ENCODE results near the gene FLT3LG. TPM values are rescaled to one million over a fixed set of nuclear protein-coding genes. Genes with fewer than 3 reads are reported as not detected.

Gene FLT3LG
- total RNA-seq, 2 experiments from 2014 or later, result 61.0 to 63.5 TPM

DNA sequence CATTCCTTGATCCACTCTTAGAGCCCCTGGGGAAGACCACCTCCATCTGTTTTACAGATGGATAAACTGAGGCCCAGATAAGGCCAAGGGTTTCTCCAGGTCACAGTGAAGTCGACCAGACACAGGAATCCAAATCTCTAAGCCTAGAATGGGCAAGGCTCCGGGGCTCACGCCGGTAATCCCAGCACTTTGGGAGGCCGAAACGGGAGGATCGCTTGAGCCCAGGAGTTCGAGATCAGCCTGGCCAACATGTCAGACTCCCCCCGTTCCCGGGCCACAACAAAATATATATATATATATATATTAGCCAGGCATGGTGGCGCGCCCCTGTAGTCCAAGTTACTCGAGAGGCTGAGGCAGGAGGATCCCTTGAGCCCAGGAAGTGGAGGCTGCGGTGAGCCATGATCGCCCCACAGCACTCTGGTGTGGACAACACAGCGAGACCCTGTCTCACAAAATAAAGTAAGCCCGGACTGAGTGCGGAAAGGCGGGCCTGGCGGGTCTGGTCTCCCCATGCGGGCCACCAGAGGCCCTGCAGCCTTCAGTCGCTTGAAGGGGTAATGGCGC is 12.8 kb downstream of the FLT3LG start:
- H3K27ac Mint-ChIP-seq, result peak overlapping the region; percentile 97
- peaks cover 34% of the 10 kb centered on the region for H3K4me1 Mint-ChIP-seq
- H3K27me3 Mint-ChIP-seq, result peaks cover 23% of the 10 kb centered on the region
- peaks cover 2% of the 10 kb centered on the region for H3K9me3 Mint-ChIP-seq
- H3K4me3 Mint-ChIP-seq, result peak overlapping the region; percentile 93
- DNase-seq, result no peak
- H3K36me3 Mint-ChIP-seq, result peaks cover 58% of the 10 kb centered on the region

DNA sequence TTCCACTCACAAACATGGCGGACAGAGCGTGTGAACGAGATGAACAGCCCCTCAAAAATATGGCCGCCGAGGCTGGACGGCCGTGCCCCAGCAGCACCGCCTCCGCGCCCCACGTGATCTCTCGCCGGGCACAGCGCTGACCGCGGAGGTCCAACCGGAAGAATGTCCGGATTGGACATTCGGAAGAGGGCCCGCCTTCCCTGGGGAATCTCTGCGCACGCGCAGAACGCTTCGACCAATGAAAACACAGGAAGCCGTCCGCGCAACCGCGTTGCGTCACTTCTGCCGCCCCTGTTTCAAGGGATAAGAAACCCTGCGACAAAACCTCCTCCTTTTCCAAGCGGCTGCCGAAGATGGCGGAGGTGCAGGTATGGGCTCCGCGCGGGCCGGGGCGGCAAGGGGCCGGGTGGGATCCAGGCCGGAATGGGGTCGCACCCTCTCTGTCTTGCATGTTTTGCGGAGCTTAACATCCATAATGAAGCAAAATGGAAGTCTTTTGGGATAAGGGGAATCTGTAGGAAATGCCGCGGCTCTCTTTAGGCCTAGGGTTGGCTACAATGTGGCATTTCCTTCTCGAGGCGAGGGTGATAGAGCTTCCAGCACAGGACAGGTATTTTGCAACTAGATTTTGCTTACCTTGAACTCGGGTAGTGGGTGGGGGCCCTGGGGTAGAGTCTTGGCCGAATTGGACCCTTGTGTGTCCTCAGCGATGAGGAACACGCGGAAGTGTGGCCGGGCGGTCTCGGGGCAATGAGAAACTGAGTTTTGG is 13.4 kb downstream of the FLT3LG start, which contains the start of gene RPL13A:
TSS of gene RPL13A (plus strand) at position 332 of the 769 bp plus-strand sequence. CDS start at position 354, 22 bp downstream.
- peaks cover 65% of the 10 kb centered on the region for H3K36me3 Mint-ChIP-seq
- peak; percentile 100 for DNase-seq

DNA sequence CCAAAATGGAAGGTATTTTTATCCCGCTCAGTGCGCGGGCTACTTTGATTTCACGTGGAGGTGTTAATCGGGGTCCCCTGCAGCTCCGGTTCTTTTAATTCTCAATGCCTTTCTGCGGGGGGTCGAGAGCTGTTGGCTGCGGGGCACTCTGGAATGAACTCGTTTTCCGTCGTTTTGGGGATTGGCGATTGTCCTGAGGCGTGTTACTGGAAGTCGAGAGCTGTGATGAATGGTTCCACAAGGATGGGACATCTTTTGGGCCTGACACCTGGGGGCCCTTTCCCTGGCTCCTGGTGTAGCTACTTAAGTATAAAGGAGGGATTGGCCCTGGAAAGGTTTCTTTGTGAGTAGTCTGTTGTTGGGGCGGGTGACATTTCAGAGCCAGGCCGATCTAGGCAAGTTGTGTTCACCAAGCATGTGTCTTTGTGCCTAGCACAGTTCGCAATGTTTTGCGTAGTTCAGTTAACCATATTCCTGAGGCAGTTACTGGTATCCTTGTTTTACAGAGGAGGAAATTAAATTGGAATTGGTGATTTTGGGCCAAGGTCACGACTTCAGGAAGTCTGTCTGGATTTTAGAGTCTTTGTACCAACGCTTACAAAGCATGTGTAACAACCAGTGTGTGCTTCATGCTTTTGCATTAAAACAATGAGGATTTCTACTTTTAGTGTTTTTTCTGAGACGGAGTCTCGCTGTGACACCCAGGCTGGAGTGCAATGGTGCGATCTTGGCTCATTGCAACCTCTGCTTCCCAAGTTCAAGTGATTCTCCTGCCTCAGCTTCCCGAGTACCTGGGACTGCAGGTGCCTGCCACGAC is 14.2 kb downstream of the FLT3LG start:
- Mint-ChIP-seq H3K27ac (peak overlapping the region; percentile 97), H3K36me3 (peaks cover 72% of the 10 kb centered on the region), H3K4me1 (peaks cover 44% of the 10 kb centered on the region), H3K9me3 (peaks cover 2% of the 10 kb centered on the region), H3K4me3 (peak overlapping the region; percentile 93), H3K27me3 (peaks cover 31% of the 10 kb centered on the region)
- DNase-seq, result no peak

More for the DNA sequence above, 13.4 kb downstream of the FLT3LG start, which contains the start of gene RPL13A:
- H3K27me3 Mint-ChIP-seq, result peaks cover 23% of the 10 kb centered on the region
- peaks cover 38% of the 10 kb centered on the region for H3K4me1 Mint-ChIP-seq
- peak within 1 kb of the TSS; percentile 97 for H3K27ac Mint-ChIP-seq
- peaks cover 2% of the 10 kb centered on the region for H3K9me3 Mint-ChIP-seq
- peak within 1 kb of the TSS; percentile 93 for H3K4me3 Mint-ChIP-seq

DNA sequence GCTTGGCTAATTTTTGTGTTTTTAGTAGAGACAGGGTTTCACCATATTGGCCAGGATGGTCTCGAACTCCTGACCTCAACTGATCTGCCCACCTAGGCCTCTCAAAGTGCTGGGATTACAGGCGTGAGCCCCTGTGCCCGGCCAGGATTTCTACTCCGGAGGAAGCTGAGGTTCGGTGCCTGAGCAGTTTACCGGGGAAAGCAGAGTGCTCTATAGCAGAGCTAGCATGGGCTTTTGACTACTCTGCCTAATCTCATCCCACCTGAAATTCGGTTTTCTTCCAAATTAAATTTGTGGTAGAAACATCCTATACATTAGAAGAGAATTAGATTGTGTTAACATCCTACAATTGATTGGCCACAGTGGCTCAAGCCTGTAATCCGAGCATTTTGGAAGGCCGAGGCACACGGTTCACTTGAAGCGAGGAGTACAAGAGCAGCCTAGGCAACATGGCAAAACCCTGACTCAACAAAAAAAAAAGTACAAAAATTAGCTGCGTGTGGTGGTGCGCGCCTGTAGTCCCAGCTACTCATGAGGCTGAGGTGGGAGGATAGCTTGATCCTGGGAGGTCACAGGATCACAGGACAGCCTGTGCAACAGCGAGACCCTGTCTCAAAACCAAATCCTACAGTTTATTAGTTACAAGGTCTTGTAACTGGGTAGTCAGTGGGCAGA is 15.0 kb downstream of the FLT3LG start:
- H3K9me3 Mint-ChIP-seq, result peaks cover 2% of the 10 kb centered on the region
- DNase-seq, result no peak
- H3K36me3 Mint-ChIP-seq, result peaks cover 73% of the 10 kb centered on the region
- H3K4me3 Mint-ChIP-seq, result peak overlapping the region; percentile 93
- H3K27ac Mint-ChIP-seq, result peak overlapping the region; percentile 97
- peaks cover 42% of the 10 kb centered on the region for H3K4me1 Mint-ChIP-seq
- peaks cover 33% of the 10 kb centered on the region for H3K27me3 Mint-ChIP-seq

DNA sequence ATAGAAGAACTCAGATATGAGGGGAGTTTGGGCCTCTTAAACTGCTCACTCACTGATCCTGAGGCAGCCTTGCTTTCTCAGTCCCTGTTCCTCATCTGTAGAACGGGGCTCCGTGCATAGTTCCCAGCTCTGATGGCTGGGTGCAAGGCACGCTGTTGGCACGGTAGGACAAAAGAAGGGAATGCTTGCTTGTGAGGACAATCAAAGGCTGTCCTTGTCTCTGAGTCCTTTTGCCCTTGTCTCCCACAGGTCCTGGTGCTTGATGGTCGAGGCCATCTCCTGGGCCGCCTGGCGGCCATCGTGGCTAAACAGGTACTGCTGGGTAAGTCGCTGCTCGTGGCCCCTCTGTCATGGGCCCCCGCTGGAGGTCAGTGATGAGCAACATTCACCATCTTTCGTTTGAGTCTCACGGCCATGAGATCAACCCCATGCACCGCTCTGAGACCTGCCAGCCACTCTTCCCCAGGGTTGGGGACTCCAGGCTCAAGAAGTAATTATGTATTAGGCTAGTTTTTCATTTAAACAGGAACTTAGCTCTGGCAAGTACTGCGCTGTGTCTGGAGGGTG is 15.7 kb downstream of the FLT3LG start:
- DNase-seq, result no peak
- Mint-ChIP-seq H3K4me3 (peak overlapping the region; percentile 93), H3K27me3 (peaks cover 33% of the 10 kb centered on the region), H3K27ac (peak overlapping the region; percentile 97), H3K36me3 (peaks cover 73% of the 10 kb centered on the region), H3K4me1 (peaks cover 42% of the 10 kb centered on the region), H3K9me3 (peaks cover 2% of the 10 kb centered on the region)

DNA sequence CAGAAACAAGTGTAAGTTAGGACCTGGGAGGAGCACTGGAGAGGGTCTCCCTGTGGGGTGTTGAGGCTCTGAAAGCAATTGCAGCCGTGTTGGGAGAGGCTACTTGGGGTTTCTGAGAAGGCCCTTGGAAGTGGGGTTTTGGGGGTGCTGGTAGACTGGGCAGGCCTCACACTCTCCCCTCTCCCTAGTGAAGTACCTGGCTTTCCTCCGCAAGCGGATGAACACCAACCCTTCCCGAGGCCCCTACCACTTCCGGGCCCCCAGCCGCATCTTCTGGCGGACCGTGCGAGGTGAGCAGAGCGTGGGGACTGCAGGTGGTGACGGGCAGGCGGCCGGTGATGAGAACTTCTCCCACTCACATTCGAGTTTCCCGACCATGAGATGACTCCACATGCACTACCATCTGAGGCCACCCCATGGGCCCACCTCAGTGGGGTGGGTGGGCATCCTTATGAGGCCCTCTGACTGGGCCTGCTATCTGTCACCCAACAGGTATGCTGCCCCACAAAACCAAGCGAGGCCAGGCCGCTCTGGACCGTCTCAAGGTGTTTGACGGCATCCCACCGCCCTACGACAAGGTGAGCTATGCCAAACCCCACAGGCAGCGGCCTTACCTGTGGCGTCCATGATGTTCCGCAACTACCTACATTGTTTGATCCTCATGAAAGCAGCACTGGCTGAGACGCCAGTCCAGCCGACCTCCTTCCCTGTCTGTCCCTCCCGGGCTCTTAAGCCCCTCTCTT is 16.4 kb downstream of the FLT3LG start:
- DNase-seq, result no peak
- peak overlapping the region; percentile 97 for H3K27ac Mint-ChIP-seq
- peaks cover 46% of the 10 kb centered on the region for H3K4me1 Mint-ChIP-seq
- peak overlapping the region; percentile 93 for H3K4me3 Mint-ChIP-seq
- peaks cover 2% of the 10 kb centered on the region for H3K9me3 Mint-ChIP-seq
- peaks cover 33% of the 10 kb centered on the region for H3K27me3 Mint-ChIP-seq
- peaks cover 73% of the 10 kb centered on the region for H3K36me3 Mint-ChIP-seq

DNA sequence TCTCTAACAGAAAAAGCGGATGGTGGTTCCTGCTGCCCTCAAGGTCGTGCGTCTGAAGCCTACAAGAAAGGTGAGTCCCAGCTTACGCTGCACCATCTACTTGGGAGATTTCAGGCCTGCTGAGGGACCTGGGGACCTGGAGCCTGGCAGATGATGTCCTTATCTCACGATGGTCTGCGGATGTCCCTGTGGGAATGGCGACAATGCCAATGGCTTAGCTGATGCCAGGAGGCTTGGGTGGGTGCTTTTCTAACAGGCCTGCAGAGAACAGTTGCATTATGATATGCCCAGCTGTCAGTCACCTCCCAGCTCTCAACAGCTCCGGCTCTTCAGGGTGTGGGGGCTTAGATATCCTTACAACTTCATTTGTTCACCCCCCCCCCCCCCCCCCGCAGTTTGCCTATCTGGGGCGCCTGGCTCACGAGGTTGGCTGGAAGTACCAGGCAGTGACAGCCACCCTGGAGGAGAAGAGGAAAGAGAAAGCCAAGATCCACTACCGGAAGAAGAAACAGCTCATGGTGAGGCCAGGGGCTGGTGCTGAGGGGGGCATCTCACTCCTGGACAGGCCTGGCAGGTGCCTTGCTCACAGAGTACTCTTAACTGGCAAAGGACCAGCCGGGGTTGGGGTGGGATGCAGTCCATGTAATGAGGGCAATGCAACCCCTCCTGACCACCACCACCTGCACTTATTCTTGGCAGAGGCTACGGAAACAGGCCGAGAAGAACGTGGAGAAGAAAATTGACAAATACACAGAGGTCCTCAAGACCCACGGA is 17.2 kb downstream of the FLT3LG start:
- peaks cover 45% of the 10 kb centered on the region for H3K4me1 Mint-ChIP-seq
- peak overlapping the region; percentile 97 for H3K27ac Mint-ChIP-seq
- no peak for DNase-seq
- H3K36me3 Mint-ChIP-seq, result peaks cover 66% of the 10 kb centered on the region
- H3K4me3 Mint-ChIP-seq, result peak overlapping the region; percentile 93
- peaks cover 4% of the 10 kb centered on the region for H3K9me3 Mint-ChIP-seq
- H3K27me3 Mint-ChIP-seq, result peaks cover 33% of the 10 kb centered on the region

DNA sequence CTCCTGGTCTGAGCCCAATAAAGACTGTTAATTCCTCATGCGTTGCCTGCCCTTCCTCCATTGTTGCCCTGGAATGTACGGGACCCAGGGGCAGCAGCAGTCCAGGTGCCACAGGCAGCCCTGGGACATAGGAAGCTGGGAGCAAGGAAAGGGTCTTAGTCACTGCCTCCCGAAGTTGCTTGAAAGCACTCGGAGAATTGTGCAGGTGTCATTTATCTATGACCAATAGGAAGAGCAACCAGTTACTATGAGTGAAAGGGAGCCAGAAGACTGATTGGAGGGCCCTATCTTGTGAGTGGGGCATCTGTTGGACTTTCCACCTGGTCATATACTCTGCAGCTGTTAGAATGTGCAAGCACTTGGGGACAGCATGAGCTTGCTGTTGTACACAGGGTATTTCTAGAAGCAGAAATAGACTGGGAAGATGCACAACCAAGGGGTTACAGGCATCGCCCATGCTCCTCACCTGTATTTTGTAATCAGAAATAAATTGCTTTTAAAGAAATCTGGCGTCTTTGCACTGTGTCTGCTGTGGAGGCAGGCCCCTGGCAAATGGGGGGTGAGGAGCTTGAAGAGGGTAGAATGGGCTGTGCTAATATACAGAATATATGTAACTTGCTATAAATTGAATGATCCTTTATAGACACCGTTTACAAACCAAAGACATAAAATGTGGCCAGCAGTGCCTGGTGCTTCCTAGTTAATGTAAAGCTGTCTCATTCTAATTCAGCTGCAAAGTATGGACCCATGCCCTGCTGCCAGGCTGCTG is 18.0 kb downstream of the FLT3LG start:
- H3K27ac Mint-ChIP-seq, result peak overlapping the region; percentile 97
- H3K27me3 Mint-ChIP-seq, result peaks cover 36% of the 10 kb centered on the region
- peaks cover 72% of the 10 kb centered on the region for H3K36me3 Mint-ChIP-seq
- H3K4me1 Mint-ChIP-seq, result peaks cover 44% of the 10 kb centered on the region
- peak overlapping the region; percentile 53 for H3K4me3 Mint-ChIP-seq
- DNase-seq, result no peak
- peaks cover 4% of the 10 kb centered on the region for H3K9me3 Mint-ChIP-seq

DNA sequence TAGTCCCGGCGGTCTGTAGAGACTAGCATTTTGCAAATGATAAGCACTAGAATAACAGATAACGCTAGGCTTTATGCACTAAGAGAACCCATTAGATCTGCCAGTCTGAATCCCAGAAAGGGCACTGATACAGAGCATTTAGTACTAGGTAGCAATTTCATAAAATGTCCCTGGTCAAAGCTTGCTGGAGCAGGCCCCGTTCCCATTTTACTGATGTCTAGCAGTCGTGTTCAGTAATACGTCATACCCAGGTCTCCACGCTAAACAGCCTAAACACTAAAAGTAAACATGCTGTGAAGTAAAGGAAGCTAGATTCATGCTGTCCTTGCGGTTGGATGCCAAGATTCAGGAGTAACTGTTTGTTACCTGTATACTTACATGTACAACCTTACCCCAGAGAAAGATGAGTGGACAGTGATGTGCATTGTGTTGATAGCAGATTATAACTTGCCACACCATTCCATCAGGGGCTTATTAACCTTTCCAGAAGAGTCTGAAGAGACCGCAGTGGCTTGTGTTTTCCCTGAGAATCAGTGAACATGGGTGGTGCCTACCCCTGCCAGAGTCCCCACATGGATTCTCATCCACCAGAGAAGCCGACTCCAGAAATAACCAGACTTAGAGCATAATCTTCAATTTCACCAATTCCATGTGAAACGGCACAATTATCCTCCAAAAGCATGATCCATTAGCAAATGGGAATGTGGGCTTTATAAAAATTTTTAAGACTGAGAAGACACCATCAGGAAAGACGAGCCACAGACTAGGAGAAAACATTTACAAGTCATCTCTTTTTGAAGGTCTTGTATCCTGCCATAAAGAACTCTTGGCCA is 18.8 kb downstream of the FLT3LG start:
- H3K4me3 Mint-ChIP-seq, result peak overlapping the region; percentile 53
- peaks cover 29% of the 10 kb centered on the region for H3K27me3 Mint-ChIP-seq
- H3K27ac Mint-ChIP-seq, result peak overlapping the region; percentile 97
- DNase-seq, result no peak
- H3K4me1 Mint-ChIP-seq, result peaks cover 45% of the 10 kb centered on the region
- peaks cover 1% of the 10 kb centered on the region for H3K9me3 Mint-ChIP-seq
- peaks cover 73% of the 10 kb centered on the region for H3K36me3 Mint-ChIP-seq

DNA sequence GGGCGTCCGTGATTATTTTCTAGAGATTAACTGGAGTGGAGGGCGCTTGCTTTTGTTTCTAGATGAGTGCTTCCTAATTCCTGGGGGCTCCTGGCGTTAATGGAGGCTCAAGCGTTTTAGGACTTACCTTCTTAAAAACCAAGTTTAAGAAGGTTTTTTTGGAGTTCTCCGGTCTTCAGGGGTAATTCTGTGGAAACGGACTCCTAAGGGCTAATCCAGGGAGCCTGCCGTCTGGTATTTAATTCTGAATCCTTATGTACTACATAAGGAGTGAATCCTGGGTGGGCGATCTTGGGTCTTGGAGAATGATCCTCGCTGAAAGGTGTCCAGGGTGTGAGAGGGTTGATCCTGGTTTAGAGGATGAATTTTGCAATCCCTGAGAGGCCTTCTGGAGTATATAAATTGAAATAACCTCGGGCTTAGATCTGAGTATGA is 22.6 kb downstream of the FLT3LG start:
- DNase-seq, result no peak
- H3K27me3 Mint-ChIP-seq, result peaks cover 18% of the 10 kb centered on the region
- peak overlapping the region; percentile 99 for H3K27ac Mint-ChIP-seq
- peaks cover 1% of the 10 kb centered on the region for H3K9me3 Mint-ChIP-seq
- peaks cover 51% of the 10 kb centered on the region for H3K4me1 Mint-ChIP-seq
- peak overlapping the region; percentile 97 for H3K4me3 Mint-ChIP-seq
- peaks cover 64% of the 10 kb centered on the region for H3K36me3 Mint-ChIP-seq

DNA sequence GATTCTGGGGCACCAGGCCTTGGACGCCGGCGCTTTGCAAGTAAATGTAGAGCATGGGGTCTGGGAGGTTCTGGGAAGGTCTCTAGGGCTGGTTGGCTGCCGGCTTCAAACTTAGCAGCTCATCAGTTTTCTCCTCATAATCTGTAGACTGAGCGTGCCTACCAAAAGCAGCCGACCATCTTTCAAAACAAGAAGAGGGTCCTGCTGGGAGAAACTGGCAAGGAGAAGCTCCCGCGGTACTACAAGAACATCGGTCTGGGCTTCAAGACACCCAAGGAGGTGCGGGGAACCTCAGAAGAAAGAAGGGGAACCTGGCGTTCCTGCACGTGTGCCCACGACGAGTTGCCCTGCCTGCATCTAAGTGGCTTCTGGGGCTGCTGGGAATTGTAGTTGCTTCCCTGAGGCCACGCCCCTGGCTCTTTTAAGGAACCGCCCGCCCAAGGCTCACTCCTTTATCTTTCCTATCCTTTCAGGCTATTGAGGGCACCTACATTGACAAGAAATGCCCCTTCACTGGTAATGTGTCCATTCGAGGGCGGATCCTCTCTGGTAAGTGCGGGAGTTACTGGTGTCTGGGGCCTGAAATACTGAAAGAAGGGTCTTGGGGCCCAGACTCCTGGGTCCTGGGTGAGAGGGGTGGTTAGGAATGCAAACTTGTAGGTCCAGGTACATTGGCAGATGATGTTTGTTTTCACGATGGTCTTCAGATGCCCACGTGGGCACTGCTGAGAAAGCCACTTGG is 23.2 kb downstream of the FLT3LG start:
- peak overlapping the region; percentile 99 for H3K27ac Mint-ChIP-seq
- DNase-seq, result peak; percentile 63
- H3K9me3 Mint-ChIP-seq, result peaks cover 1% of the 10 kb centered on the region
- peak overlapping the region; percentile 97 for H3K4me3 Mint-ChIP-seq
- H3K36me3 Mint-ChIP-seq, result peaks cover 57% of the 10 kb centered on the region
- H3K4me1 Mint-ChIP-seq, result peaks cover 53% of the 10 kb centered on the region
- H3K27me3 Mint-ChIP-seq, result peaks cover 18% of the 10 kb centered on the region
